ENCODE data around the gene MOCS1. TPM values are rescaled to one million over a fixed set of nuclear protein-coding genes. Genes with fewer than 3 reads are reported as not detected.

Gene MOCS1
- total and polyA plus RNA-seq, 9 of the 15 experiments (the other 6 are each of a cell fraction or from before 2014, with no cell fraction given) = 0.69 to 12.7 (median 8.7) TPM

DNA sequence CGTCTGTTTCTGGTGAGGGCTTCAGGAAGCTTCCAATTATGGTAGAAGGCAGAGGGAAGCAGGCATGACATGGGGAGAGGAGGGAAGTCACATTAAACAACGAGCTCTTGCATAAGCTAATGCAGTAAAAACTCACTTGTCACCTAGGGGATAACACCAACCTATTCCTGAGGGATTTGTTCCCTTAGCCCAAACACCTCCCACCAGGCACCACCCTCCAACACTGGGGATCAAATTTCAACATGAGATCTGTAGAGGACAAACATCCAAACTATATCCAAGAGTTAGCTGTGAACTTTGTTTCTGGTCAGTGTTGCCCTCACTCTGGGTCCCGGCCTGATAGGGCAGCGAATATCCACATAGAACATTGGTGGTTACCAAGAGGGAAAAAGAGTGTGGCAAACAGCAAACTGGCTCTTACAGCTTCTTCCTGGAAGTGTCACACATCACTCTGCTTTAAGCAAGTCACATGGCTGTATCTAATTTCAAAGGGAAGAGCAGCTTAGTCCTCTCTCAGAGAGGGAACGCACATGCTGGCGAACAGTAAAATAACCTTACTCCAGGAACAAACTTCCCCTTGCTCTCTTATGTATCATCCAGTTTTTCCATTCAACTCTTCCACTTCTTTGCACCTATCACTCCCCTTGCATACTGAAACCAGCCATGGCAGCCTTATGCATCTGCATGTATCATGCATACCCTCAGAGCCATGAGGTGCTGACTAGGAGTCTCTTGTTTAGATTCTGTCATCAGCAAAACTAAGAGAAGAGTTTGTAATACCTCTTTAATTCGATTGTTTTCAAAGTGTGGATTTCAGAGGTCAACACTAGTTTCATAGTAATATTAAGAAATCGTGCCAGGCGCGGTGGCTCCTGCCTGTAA is 4.8 kb upstream of the MOCS1 start (continued):
- TF ChIP-seq RBM25 (IDR thresholded peaks at IDR 0.05; ENCODE audit: low read depth, low read length, severe bottlenecking) (no peak), MCM7 (IDR thresholded peaks at IDR 0.05) (no peak), ZBTB12 (CRISPR knock-in tag; IDR thresholded peaks at IDR 0.05) (no peak), PKNOX1 (IDR thresholded peaks at IDR 0.05) (peak; percentile 43; the same call in 1 of the 2 replicates), SETDB1 (IDR thresholded peaks at IDR 0.05; ENCODE audit: low read length) (no peak), JUND (IDR thresholded peaks at IDR 0.05; ENCODE audit: borderline replicate concordance, low read depth, low read length) (peak; percentile 8; the same call in 1 of the 2 replicates), JUND (tag; IDR thresholded peaks at IDR 0.05; ENCODE audit: borderline replicate concordance, low read depth, low read length) (no peak; the same call in 2 of the 3 replicates), ZNF146 (CRISPR knock-in tag; IDR thresholded peaks at IDR 0.05; ENCODE audit: unreplicated experiment) (no peak), ZNF274 (IDR thresholded peaks at IDR 0.05; ENCODE audit: borderline replicate concordance, low read depth, low read length) (no peak), PREB (CRISPR knock-in tag; IDR thresholded peaks at IDR 0.05) (no peak), FOXK1 (CRISPR knock-in tag; IDR thresholded peaks at IDR 0.05; ENCODE audit: borderline replicate concordance) (no peak), ELK3 (CRISPR knock-in tag; IDR thresholded peaks at IDR 0.05) (no peak), PHB2 (IDR thresholded peaks at IDR 0.05; ENCODE audit: low read depth) (no peak), HNRNPLL (IDR thresholded peaks at IDR 0.05; ENCODE audit: low read depth, low read length, poor library complexity, severe bottlenecking) (no peak), SNRNP70 (optimal IDR thresholded peaks at IDR 0.05; ENCODE audit: low read depth, low read length) (no peak), CLOCK (CRISPR knock-in tag; IDR thresholded peaks at IDR 0.05; ENCODE audit: borderline replicate concordance) (no peak), POLR2B (IDR thresholded peaks at IDR 0.05; ENCODE audit: low read depth, partially characterized antibody) (no peak), MECOM (CRISPR knock-in tag; IDR thresholded peaks at IDR 0.05) (no peak), ZNF444 (CRISPR knock-in tag; IDR thresholded peaks at IDR 0.05) (no peak), ZNF561 (CRISPR knock-in tag; conservative IDR thresholded peaks at IDR 0.05) (no peak), MED1 (CRISPR knock-in tag; IDR thresholded peaks at IDR 0.05; ENCODE audit: borderline replicate concordance) (no peak)
